ENCODE results near the gene STX18. TPM values are rescaled to one million over a fixed set of nuclear protein-coding genes. Genes with fewer than 3 reads are reported as not detected.

The STX18 gene
- total and polyA plus RNA-seq, 2 donors from 2014 or later: 37.2 to 66.8 TPM

DNA sequence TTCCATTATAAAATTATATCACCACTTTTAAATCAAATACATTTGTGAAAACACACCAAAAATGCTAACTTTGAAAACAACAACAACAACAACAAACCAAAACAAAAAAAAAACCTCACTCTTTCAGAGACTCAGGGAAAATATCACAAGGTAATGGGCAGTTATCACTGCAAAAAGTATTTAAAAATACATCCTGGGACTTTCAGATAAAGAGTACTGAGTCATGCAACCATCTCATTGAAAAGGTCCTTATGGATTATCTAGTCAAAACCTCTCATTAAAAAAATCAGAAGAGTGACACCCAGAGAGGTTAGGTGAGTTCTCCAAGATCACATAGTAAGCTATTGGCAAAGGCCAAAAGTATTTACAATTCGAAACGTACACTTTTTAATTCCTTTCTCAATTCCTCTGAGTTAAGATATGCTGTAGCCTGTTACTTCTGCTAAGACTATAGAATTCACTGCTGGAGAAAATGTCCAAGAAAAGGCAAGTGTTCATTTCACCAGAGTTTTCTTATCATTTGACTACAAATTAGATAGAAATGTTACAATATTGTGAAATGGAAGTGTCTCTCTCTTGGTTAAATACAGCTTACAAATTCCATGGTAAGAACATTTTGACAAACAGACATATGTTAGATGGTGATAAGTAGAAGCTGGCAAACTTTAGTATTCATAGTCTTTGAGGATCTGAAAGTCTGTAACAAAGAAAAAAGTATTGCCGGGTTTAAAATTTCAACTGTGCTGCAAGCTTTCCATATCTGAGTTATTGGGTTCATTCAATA lies 9.3 kb downstream of the STX18 start:
- Histone ChIP-seq H3K4me3 (ENCODE audit: low read length in 3 of 3) (no peak overlapping the region), H3K36me3 (ENCODE audit: control insufficient read depth in 2 of 3, insufficient read depth in 3 of 3, low read length in 3 of 3) (no peaks in the 10 kb centered on the region), H3K9me3 (ENCODE audit: control insufficient read depth in 2 of 3, insufficient read depth in 1 of 3, low read length in 3 of 3) (no peaks in the 10 kb centered on the region), H3K9ac (ENCODE audit: low read length in 3 of 3) (no peak overlapping the region), H3K27me3 (ENCODE audit: control insufficient read depth, insufficient read depth, low read length) (no peaks in the 10 kb centered on the region), H3K27ac (ENCODE audit: low read depth in 2 of 2, low read length in 2 of 2) (no peak overlapping the region), H3K4me1 (ENCODE audit: control insufficient read depth in 2 of 3, insufficient read depth in 2 of 3, low read depth in 1 of 3, low read length in 3 of 3) (peaks cover 0 to 8% (median 7%) of the 10 kb centered on the region in 3 donors)
- FAIRE-seq (no peak), DNase-seq (no peak)
- intact Hi-C loops (cut with DNase I): no loop called here
- TF ChIP-seq, protein P1, sequence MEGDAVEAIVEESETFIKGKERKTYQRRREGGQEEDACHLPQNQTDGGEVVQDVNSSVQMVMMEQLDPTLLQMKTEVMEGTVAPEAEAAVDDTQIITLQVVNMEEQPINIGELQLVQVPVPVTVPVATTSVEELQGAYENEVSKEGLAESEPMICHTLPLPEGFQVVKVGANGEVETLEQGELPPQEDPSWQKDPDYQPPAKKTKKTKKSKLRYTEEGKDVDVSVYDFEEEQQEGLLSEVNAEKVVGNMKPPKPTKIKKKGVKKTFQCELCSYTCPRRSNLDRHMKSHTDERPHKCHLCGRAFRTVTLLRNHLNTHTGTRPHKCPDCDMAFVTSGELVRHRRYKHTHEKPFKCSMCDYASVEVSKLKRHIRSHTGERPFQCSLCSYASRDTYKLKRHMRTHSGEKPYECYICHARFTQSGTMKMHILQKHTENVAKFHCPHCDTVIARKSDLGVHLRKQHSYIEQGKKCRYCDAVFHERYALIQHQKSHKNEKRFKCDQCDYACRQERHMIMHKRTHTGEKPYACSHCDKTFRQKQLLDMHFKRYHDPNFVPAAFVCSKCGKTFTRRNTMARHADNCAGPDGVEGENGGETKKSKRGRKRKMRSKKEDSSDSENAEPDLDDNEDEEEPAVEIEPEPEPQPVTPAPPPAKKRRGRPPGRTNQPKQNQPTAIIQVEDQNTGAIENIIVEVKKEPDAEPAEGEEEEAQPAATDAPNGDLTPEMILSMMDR (IDR thresholded peaks at IDR 0.05; ENCODE audit: borderline replicate concordance, extremely low read depth, insufficient read depth): no peak

DNA sequence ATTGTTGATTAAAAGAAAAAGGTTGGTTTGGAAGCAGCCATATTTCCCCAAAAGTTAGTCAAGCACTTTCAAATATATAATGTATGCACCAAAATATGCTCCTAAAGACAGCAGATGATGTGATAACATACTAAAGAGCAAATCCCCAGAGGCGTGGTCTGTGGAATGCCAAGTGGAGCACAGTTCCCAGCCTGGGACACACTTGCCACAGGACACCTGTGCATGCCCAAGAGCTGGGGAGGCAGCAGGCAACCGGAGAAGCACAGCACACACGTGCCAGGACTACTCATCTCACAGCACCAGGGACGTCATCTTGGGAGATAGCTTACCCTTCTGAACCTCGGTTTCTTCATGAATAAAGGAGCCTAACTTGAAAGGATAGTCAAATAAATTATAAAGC lies 12.5 kb downstream of the STX18 start:
- TF ChIP-seq, protein P1 (IDR thresholded peaks at IDR 0.05; ENCODE audit: borderline replicate concordance, extremely low read depth, insufficient read depth): no peak
- H3K9ac ChIP-seq (ENCODE audit: low read length in 3 of 3): no peak overlapping the region
- peaks cover 0 to 1% (median 0%) of the 10 kb centered on the region in 3 donors for H3K4me1 ChIP-seq (ENCODE audit: control insufficient read depth in 2 of 3, insufficient read depth in 2 of 3, low read depth in 1 of 3, low read length in 3 of 3)
- FAIRE-seq (no peak), DNase-seq (no peak)
- H3K27ac ChIP-seq (ENCODE audit: low read depth in 2 of 2, low read length in 2 of 2): no peak overlapping the region
- H3K9me3 ChIP-seq (ENCODE audit: control insufficient read depth in 2 of 3, insufficient read depth in 1 of 3, low read length in 3 of 3): no peaks in the 10 kb centered on the region
- no peaks in the 10 kb centered on the region for H3K36me3 ChIP-seq (ENCODE audit: control insufficient read depth in 2 of 3, insufficient read depth in 3 of 3, low read length in 3 of 3)
- intact Hi-C loops (cut with DNase I): no loop called here
- H3K4me3 ChIP-seq (ENCODE audit: low read length in 3 of 3): no peak overlapping the region
- no peaks in the 10 kb centered on the region for H3K27me3 ChIP-seq (ENCODE audit: control insufficient read depth, insufficient read depth, low read length)

DNA sequence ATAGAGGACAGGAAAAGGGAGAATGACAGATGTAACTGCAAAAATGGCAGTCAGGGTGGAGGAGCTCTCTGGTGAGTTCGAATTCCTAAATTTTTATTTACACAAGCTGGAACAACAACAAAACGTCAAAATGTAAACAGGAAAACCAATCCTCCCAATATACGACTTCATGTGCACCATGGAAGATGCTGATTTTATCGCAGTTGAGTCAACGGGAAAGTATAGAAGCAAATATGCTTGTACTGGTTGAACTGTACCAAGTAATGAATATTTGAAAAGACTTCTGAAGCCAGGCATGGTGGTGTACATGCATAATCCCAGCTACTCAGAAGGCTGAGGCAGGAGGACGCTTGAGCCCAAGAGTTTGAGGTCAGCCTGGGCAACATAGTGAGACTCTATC lies 15.4 kb downstream of the STX18 start:
- Histone ChIP-seq H3K27me3 (ENCODE audit: control insufficient read depth, insufficient read depth, low read length) (no peaks in the 10 kb centered on the region), H3K27ac (ENCODE audit: low read depth in 2 of 2, low read length in 2 of 2) (no peak overlapping the region), H3K9ac (ENCODE audit: low read length in 3 of 3) (no peak overlapping the region), H3K36me3 (ENCODE audit: control insufficient read depth in 2 of 3, insufficient read depth in 3 of 3, low read length in 3 of 3) (no peaks in the 10 kb centered on the region), H3K4me1 (ENCODE audit: control insufficient read depth in 2 of 3, insufficient read depth in 2 of 3, low read depth in 1 of 3, low read length in 3 of 3) (peaks cover 0 to 4% (median 3%) of the 10 kb centered on the region in 3 donors), H3K9me3 (ENCODE audit: control insufficient read depth in 2 of 3, insufficient read depth in 1 of 3, low read length in 3 of 3) (no peaks in the 10 kb centered on the region), H3K4me3 (ENCODE audit: low read length in 3 of 3) (no peak overlapping the region)
- DNase-seq (no peak), FAIRE-seq (no peak)
- TF ChIP-seq, protein P1 (IDR thresholded peaks at IDR 0.05; ENCODE audit: borderline replicate concordance, extremely low read depth, insufficient read depth): no peak
- intact Hi-C loops (cut with DNase I): no loop called here
